Lung (tissue), 12 donors: ENCODE measurements around the gene CER1. TPM values are rescaled to one million over a fixed set of nuclear protein-coding genes. Genes with fewer than 3 reads are reported as not detected.

Experiments
- ATAC-seq: fragments of 200-7000 bp; cut with Tn5 transposase; one replicate; pipeline ENCODE4 v1.9.1; 2020; ENCODE audit warnings: moderate number of reproducible peaks; ENCODE audit not compliant: insufficient read depth, low FRiP score
- DNase-seq, 3 donors: peaks; one replicate each; pipeline ENCODE4 v3.0.0-alpha.2; 2013 to 2017
- H3K27ac ChIP-seq, 2 donors: one replicate each; pipeline ENCODE4 v1.5.1; 2013; ENCODE audit warnings: mild to moderate bottlenecking in 2 of 2, moderate library complexity in 2 of 2, control low read depth in 1 of 2, inconsistent platforms in 1 of 2, low read depth in 1 of 2, low read length in 1 of 2
- H3K27me3 ChIP-seq, 3 donors: one replicate each; pipeline ENCODE4 v1.5.1; 2013; ENCODE audit warnings: low read length in 2 of 3; ENCODE audit not compliant: control insufficient read depth in 3 of 3, insufficient read depth in 3 of 3
- H3K36me3 ChIP-seq, 4 donors: one replicate each; pipeline ENCODE4 v1.5.1; 2013; ENCODE audit warnings: low read length in 4 of 4, mild to moderate bottlenecking in 1 of 4, moderate library complexity in 1 of 4; ENCODE audit not compliant: control insufficient read depth in 4 of 4, insufficient read depth in 4 of 4
- H3K4me1 ChIP-seq, 5 donors: one replicate each; pipeline ENCODE4 v1.5.1; 2013; ENCODE audit warnings: low read length in 5 of 5, mild to moderate bottlenecking in 2 of 5, moderate library complexity in 1 of 5; ENCODE audit not compliant: control insufficient read depth in 5 of 5, insufficient read depth in 5 of 5
- H3K4me3 ChIP-seq: one replicate; pipeline ENCODE4 v1.5.1; 2013; ENCODE audit warnings: mild to moderate bottlenecking, control low read depth, moderate library complexity
- H3K9ac ChIP-seq, 2 donors: one replicate each; pipeline ENCODE4 v1.5.1; 2013; ENCODE audit warnings: low read length in 2 of 2, control low read depth in 1 of 2; ENCODE audit not compliant: insufficient read depth in 1 of 2
- H3K9me3 ChIP-seq, 4 donors: one replicate each; pipeline ENCODE4 v1.5.1; 2013; ENCODE audit warnings: low read length in 3 of 4, mild to moderate bottlenecking in 1 of 4, moderate library complexity in 1 of 4; ENCODE audit not compliant: control insufficient read depth in 4 of 4, insufficient read depth in 3 of 4
- WGBS, 2 donors: extraction: QIAGEN DNeasy Blood & Tissue Kit; methylation state at CpG; one replicate each; pipeline ENCODE4 v1.1.7; 2013; 5-methylcytosine and 5-hydroxymethylcytosine counted together
- polyA plus RNA-seq, 2 donors: library from polyadenylated mRNA; stranded (reverse); fragments of 200-250 nt; gene quantifications; one replicate each; pipeline ENCODE4 v1.2.1, GENCODE V29; 2013
- total RNA-seq, 2 donors: library from RNA; depleted of rRNA in 1 of 2; stranded (reverse); fragments of >200 nt in 1 of 2; gene quantifications; one replicate each; pipeline ENCODE4 v1.2.1, GENCODE V29; 2014 to 2021
- TF ChIP-seq, protein P1 (sequence below): IDR thresholded peaks from 2 replicates; pipeline ENCODE4 v1.5.1; 2012; ENCODE audit warnings: mild to moderate bottlenecking; ENCODE audit errors: control extremely low read depth, extremely low read depth
- donor health status: control.
- donor health status: control.
- donor health status: Bipolar disorder and iron deficiency.
- donor health status: healthy.
- donor health status: DM: yes; HTN: yes; CAD: no.

CER1 gene
- total and polyA plus RNA-seq, 4 donors = not detected

- peaks cover 0 to 27% (median 6%) of the 10 kb centered on the region in 4 donors for H3K36me3 ChIP-seq
- no peak overlapping the region for H3K4me3 ChIP-seq
- no peak overlapping the region for H3K27ac ChIP-seq
- TF ChIP-seq, protein P1, sequence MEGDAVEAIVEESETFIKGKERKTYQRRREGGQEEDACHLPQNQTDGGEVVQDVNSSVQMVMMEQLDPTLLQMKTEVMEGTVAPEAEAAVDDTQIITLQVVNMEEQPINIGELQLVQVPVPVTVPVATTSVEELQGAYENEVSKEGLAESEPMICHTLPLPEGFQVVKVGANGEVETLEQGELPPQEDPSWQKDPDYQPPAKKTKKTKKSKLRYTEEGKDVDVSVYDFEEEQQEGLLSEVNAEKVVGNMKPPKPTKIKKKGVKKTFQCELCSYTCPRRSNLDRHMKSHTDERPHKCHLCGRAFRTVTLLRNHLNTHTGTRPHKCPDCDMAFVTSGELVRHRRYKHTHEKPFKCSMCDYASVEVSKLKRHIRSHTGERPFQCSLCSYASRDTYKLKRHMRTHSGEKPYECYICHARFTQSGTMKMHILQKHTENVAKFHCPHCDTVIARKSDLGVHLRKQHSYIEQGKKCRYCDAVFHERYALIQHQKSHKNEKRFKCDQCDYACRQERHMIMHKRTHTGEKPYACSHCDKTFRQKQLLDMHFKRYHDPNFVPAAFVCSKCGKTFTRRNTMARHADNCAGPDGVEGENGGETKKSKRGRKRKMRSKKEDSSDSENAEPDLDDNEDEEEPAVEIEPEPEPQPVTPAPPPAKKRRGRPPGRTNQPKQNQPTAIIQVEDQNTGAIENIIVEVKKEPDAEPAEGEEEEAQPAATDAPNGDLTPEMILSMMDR = no peak
- no peak for ATAC-seq
- H3K9ac ChIP-seq = no peak overlapping the region
- DNase-seq = no peak
- no peaks in the 10 kb centered on the region for H3K4me1 ChIP-seq
- no peaks in the 10 kb centered on the region for H3K27me3 ChIP-seq
- no peaks in the 10 kb centered on the region for H3K9me3 ChIP-seq
- WGBS, 2 donors = 0% methylated on average over 1 of the region's 1 CpG
These were observed 37.5 kb upstream of the CER1 start for GRCh38 chr9:14760060-14760459.

GRCh38 chr9:14756291-14756690 lies 33.8 kb upstream of the CER1 start:
- no peak overlapping the region for H3K9ac ChIP-seq

DNA sequence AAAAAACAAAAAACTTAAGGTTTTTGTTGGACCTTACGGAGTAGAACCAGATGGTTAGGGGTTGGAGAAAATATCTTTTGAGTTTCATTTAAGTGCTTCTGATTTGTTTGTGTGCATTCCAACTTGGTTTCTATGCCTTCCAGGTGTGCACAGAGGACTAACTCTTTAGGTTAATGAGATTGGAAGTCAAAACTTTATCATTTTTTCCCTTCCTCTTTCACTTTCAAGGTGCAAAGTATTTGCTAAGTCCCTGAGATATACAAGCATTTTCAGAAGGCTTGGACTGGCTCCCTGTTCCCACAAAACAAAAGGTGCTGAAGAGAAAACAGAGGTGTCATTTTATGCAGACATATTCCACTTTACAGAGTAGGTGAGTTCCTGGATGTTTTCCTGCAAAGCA lies 30.3 kb upstream of the CER1 start:
- H3K4me3 ChIP-seq = no peak overlapping the region
- 82 to 92% methylated on average over 1 of the region's 1 CpG for WGBS, 2 donors
- no peaks in the 10 kb centered on the region for H3K27me3 ChIP-seq
- ATAC-seq = no peak
- H3K27ac ChIP-seq = no peak overlapping the region
- peaks cover 0 to 2% (median 0%) of the 10 kb centered on the region in 4 donors for H3K9me3 ChIP-seq
- H3K4me1 ChIP-seq = peaks cover 0 to 12% (median 4%) of the 10 kb centered on the region in 5 donors
- DNase-seq = no peak
- TF ChIP-seq, protein P1 = no peak
- H3K36me3 ChIP-seq = peaks cover 0 to 23% (median 9%) of the 10 kb centered on the region in 4 donors
- no peak overlapping the region for H3K9ac ChIP-seq

More at GRCh38 chr9:14756291-14756690, 33.8 kb upstream of the CER1 start:
- Histone ChIP-seq H3K36me3 (peaks cover 0 to 13% (median 4%) of the 10 kb centered on the region in 4 donors), H3K4me1 (peaks cover 0 to 7% (median 4%) of the 10 kb centered on the region in 5 donors), H3K27ac (no peak overlapping the region), H3K9me3 (peaks cover 0 to 2% (median 0%) of the 10 kb centered on the region in 4 donors), H3K4me3 (no peak overlapping the region), H3K27me3 (no peaks in the 10 kb centered on the region)
- 86% methylated on average over 1 of the region's 1 CpG for WGBS, 2 donors
- no peak for ATAC-seq
- TF ChIP-seq, protein P1 = no peak
- no peak for DNase-seq

GRCh38 chr9:14752271-14752670 lies 29.7 kb upstream of the CER1 start:
- Histone ChIP-seq H3K9me3 (peaks cover 0 to 2% (median 0%) of the 10 kb centered on the region in 4 donors), H3K36me3 (peaks cover 0 to 23% (median 11%) of the 10 kb centered on the region in 4 donors), H3K4me3 (no peak overlapping the region), H3K4me1 (peaks cover 0 to 12% (median 4%) of the 10 kb centered on the region in 5 donors), H3K27me3 (no peaks in the 10 kb centered on the region), H3K9ac (no peak overlapping the region), H3K27ac (no peak overlapping the region)
- WGBS, 2 donors = 54 to 58% methylated on average over 1 of the region's 1 CpG
- TF ChIP-seq, protein P1 = no peak
- DNase-seq (peak; percentile 59 to 81 (median 65)), ATAC-seq (no peak)
